Sigmoid colon (tissue), 7 donors: ENCODE data around the gene PCSK9. TPM values are rescaled to one million over a fixed set of nuclear protein-coding genes. Genes with fewer than 3 reads are reported as not detected.
"Not testable (repeated sequence)": the region's sequence is repeated elsewhere in the genome, so short reads cannot be mapped to it uniquely, and the experiment has no call there.

Experiments used
- DNase-seq: peaks from one replicate; pipeline ENCODE4 v3.0.0-alpha.2; 2019
- H3K27ac ChIP-seq, 4 donors: fragments of 200-600 bp; sonication (generic); one replicate each; pipeline ENCODE4 v1.5.1; 2016 to 2019; ENCODE audit warnings: mild to moderate bottlenecking in 1 of 4
- H3K27me3 ChIP-seq, 3 donors: fragments of 200-600 bp; sonication (generic); one replicate each; pipeline ENCODE4 v1.5.1; 2019; ENCODE audit warnings: mild to moderate bottlenecking in 1 of 3
- H3K36me3 ChIP-seq, 4 donors: fragments of 200-600 bp; sonication (generic); one replicate each; pipeline ENCODE4 v1.5.1; 2016 to 2019
- H3K4me1 ChIP-seq, 4 donors: fragments of 200-600 bp; sonication (generic); one replicate each; pipeline ENCODE4 v1.5.1; 2017 to 2019
- H3K4me3 ChIP-seq, 4 donors: fragments of 200-600 bp; sonication (generic); one replicate each; pipeline ENCODE4 v1.5.1; 2017 to 2019; ENCODE audit warnings: mild to moderate bottlenecking in 2 of 4, moderate library complexity in 1 of 4
- H3K9me3 ChIP-seq, 4 donors: fragments of 200-600 bp in 3 of 4; sonication (generic) in 3 of 4; one replicate each; pipeline versions ENCODE4 v1.5.1 to v1.6.1; 2013 to 2019
- EP300 ChIP-seq, 4 donors: sonication (generic); formaldehyde crosslinking; IDR thresholded peaks; one replicate each; pipeline ENCODE4 v1.6.1; 2017; ENCODE audit warnings: antibody characterized with exemption in 4 of 4
- POLR2A ChIP-seq, 2 donors: fragments of 450-650 bp; IDR thresholded peaks; one replicate each; pipeline ENCODE4 v1.6.1; 2016; ENCODE audit warnings: antibody characterized with exemption in 2 of 2, mild to moderate bottlenecking in 2 of 2, moderate library complexity in 2 of 2
- POLR2AphosphoS5 ChIP-seq, 4 donors: sonication (generic); formaldehyde crosslinking; IDR thresholded peaks; one replicate each; pipeline ENCODE4 v1.6.1; 2017; ENCODE audit warnings: antibody characterized with exemption in 4 of 4
- WGBS, 2 donors: extraction: QIAGEN DNeasy Blood & Tissue Kit; methylation state at CpG; one replicate each; pipeline ENCODE4 v1.1.7; 2013; 5-methylcytosine and 5-hydroxymethylcytosine counted together
- intact Hi-C: fragments of 100-400 bp; cut with DNase I; formaldehyde crosslinking; loops from one replicate; pipeline ENCODE4 v1.15.1; 2023
- polyA plus RNA-seq, 3 donors: library from polyadenylated mRNA; stranded (reverse); fragments of 200-250 nt; gene quantifications; one replicate each; pipeline ENCODE4 v1.2.3, GENCODE V29; 2013
- total RNA-seq, 4 donors: library from RNA; depleted of rRNA; stranded (reverse); fragments of >200 nt; gene quantifications; one replicate each; pipeline ENCODE4 v1.1.0, GENCODE V29; 2016
- TF ChIP-seq, protein P1 (sequence below), 4 experiments: fragments of 450-650 bp in 3 of 4; fragments of 200-600 bp in 1 of 4; IDR thresholded peaks; one replicate each; pipeline ENCODE4 v1.5.1; 2016 to 2019; ENCODE audit warnings: antibody characterized with exemption in 4 of 4, mild to moderate bottlenecking in 3 of 4, moderate library complexity in 2 of 4
- donor health status: healthy with polysubstance abuse.
- donor health status: Bipolar disorder and iron deficiency.
- donor health status: healthy.

The PCSK9 gene
- total and polyA plus RNA-seq, 7 donors: 0.28 to 41.9 (median 3.4) TPM; not detected in 3

GRCh38 chr1:55092475-55092874 lies 53.1 kb downstream of the PCSK9 start:
- TF ChIP-seq POLR2A (IDR thresholded peaks at IDR 0.05): no peak
- TF ChIP-seq EP300 (IDR thresholded peaks at IDR 0.05): no peak
- TF ChIP-seq, protein P1, sequence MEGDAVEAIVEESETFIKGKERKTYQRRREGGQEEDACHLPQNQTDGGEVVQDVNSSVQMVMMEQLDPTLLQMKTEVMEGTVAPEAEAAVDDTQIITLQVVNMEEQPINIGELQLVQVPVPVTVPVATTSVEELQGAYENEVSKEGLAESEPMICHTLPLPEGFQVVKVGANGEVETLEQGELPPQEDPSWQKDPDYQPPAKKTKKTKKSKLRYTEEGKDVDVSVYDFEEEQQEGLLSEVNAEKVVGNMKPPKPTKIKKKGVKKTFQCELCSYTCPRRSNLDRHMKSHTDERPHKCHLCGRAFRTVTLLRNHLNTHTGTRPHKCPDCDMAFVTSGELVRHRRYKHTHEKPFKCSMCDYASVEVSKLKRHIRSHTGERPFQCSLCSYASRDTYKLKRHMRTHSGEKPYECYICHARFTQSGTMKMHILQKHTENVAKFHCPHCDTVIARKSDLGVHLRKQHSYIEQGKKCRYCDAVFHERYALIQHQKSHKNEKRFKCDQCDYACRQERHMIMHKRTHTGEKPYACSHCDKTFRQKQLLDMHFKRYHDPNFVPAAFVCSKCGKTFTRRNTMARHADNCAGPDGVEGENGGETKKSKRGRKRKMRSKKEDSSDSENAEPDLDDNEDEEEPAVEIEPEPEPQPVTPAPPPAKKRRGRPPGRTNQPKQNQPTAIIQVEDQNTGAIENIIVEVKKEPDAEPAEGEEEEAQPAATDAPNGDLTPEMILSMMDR (IDR thresholded peaks at IDR 0.05): no peak
- TF ChIP-seq POLR2AphosphoS5 (IDR thresholded peaks at IDR 0.05): no peak
- 95 to 97% methylated on average over 2 of the region's 2 CpGs for WGBS, 2 donors
- no peak overlapping the region for H3K4me3 ChIP-seq
- no peaks in the 10 kb centered on the region for H3K9me3 ChIP-seq
- H3K27ac ChIP-seq: no peak overlapping the region
- H3K36me3 ChIP-seq: peaks cover 47 to 100% (median 82%) of the 10 kb centered on the region in 4 donors
- DNase-seq: no peak
- no peaks in the 10 kb centered on the region for H3K4me1 ChIP-seq
- intact Hi-C loops: no loop called here
- H3K27me3 ChIP-seq: no peaks in the 10 kb centered on the region

- 94 to 97% methylated on average over 5 of the region's 5 CpGs for WGBS, 2 donors
- Histone ChIP-seq H3K4me1 (no peaks in the 10 kb centered on the region), H3K4me3 (no peak overlapping the region), H3K27ac (no peak overlapping the region), H3K36me3 (peaks cover 43 to 100% (median 77%) of the 10 kb centered on the region in 4 donors), H3K27me3 (no peaks in the 10 kb centered on the region), H3K9me3 (no peaks in the 10 kb centered on the region)
- intact Hi-C loops: no loop called here
- TF ChIP-seq POLR2A (IDR thresholded peaks at IDR 0.05) (no peak), POLR2AphosphoS5 (IDR thresholded peaks at IDR 0.05) (no peak), EP300 (IDR thresholded peaks at IDR 0.05) (no peak)
- TF ChIP-seq, protein P1 (IDR thresholded peaks at IDR 0.05): no peak
- DNase-seq: no peak
These were observed 55.7 kb downstream of the PCSK9 start for GRCh38 chr1:55095095-55095494.

DNA sequence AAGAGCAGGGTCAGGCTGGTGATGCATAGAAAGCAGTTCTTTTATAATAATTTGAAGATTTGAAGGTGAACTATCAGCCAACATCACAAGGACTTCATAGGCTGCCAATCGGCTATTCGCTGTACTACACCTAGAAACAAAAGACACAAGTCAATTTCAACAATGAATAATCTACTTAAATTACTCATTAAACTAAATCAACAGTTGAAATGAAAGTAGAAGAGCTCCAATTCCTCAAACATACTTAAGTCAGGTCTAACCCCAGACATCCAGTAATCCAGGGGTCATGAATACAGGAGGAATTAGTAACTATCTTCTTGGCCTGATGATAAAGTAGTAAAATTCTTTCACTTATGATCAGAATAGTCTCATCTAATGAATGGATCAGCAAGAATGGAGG lies 64.5 kb downstream of the PCSK9 start:
- H3K36me3 ChIP-seq: peaks cover 32 to 100% (median 55%) of the 10 kb centered on the region in 4 donors
- 87 to 98% methylated on average over 2 of the region's 2 CpGs for WGBS, 2 donors
- TF ChIP-seq, protein P1 (IDR thresholded peaks at IDR 0.05): no peak
- TF ChIP-seq POLR2A (IDR thresholded peaks at IDR 0.05): no peak
- TF ChIP-seq EP300 (IDR thresholded peaks at IDR 0.05): no peak
- no peak for TF ChIP-seq POLR2AphosphoS5 (IDR thresholded peaks at IDR 0.05)
- no peaks in the 10 kb centered on the region for H3K27me3 ChIP-seq
- H3K4me1 ChIP-seq: no peaks in the 10 kb centered on the region
- intact Hi-C loops: no loop called here
- H3K4me3 ChIP-seq: no peak overlapping the region
- no peaks in the 10 kb centered on the region for H3K9me3 ChIP-seq
- DNase-seq: no peak
- H3K27ac ChIP-seq: no peak overlapping the region

- Histone ChIP-seq H3K4me1 (no peaks in the 10 kb centered on the region), H3K27me3 (no peaks in the 10 kb centered on the region), H3K4me3 (no peak overlapping the region), H3K36me3 (peaks cover 29 to 100% (median 51%) of the 10 kb centered on the region in 4 donors), H3K27ac (no peak overlapping the region), H3K9me3 (no peaks in the 10 kb centered on the region)
- WGBS, 2 donors: 71 to 83% methylated on average over 6 of the region's 6 CpGs
- TF ChIP-seq EP300 (IDR thresholded peaks at IDR 0.05): no peak
- no peak for TF ChIP-seq POLR2A (IDR thresholded peaks at IDR 0.05)
- TF ChIP-seq POLR2AphosphoS5 (IDR thresholded peaks at IDR 0.05): no peak
- TF ChIP-seq, protein P1 (IDR thresholded peaks at IDR 0.05): no peak
- intact Hi-C loops: no loop called here
- DNase-seq: no peak
These were observed 67.8 kb downstream of the PCSK9 start for GRCh38 chr1:55107101-55107500.

DNA sequence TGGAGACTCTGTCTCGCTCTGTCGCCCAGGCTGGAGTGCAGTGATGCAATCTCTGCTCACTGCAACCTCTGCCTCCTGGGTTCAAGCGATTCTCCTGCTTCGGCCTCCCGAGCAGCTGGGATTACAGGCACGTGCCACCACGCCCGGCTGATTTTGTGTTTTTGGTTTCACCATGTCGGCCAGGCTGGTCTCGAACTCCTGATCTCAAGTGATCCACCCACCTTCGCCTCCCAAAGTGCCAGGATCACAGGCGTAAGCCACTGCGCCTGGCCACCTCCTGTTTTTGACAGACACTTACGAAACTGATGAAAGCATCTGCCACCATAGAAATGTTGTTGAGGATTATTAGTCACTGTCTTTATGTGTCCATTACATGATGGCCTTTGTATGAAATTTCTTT lies 69.7 kb downstream of the PCSK9 start:
- intact Hi-C loops, H3K4me3 ChIP-seq, H3K9me3 ChIP-seq, H3K27me3 ChIP-seq, H3K27ac ChIP-seq, DNase-seq, H3K4me1 ChIP-seq: not testable (repeated sequence)
- H3K36me3 ChIP-seq: peaks cover 23 to 100% (median 50%) of the 10 kb centered on the region in 4 donors
- 96 to 97% methylated on average over 14 of the region's 14 CpGs for WGBS, 2 donors

Other genes starting within 250 kb of the PCSK9 start
- gene TTC22, start 238.2 kb upstream of the PCSK9 start, total RNA-seq: 1 to 10 TPM in 2 of 4 donors, under 1 TPM in 2; 0.81 to 1.9 (median 0.95) TPM
- gene TTC22, start 238.2 kb upstream of the PCSK9 start, polyA plus RNA-seq: 10 to 100 TPM; 30.4 to 39.1 (median 33.0) TPM
- gene DHCR24, start 152.4 kb upstream of the PCSK9 start, total RNA-seq: 10 to 100 TPM in 1 of 4 donors, 1 to 10 TPM in 3; 4.4 to 22.1 (median 9.0) TPM
- 100 to 1,000 TPM in 1 of 3 donors, 10 to 100 TPM in 2; 12.6 to 194 (median 17.6) TPM for gene DHCR24, start 152.4 kb upstream of the PCSK9 start, polyA plus RNA-seq
- gene TMEM61, start 58.9 kb upstream of the PCSK9 start, total RNA-seq: under 1 TPM in 2 of 4 donors, not detected in 2; 0.41 to 0.83 TPM
- gene TMEM61, start 58.9 kb upstream of the PCSK9 start, polyA plus RNA-seq: 10 to 100 TPM; 12.6 to 15.3 (median 14.9) TPM
- gene BSND, start 40.6 kb upstream of the PCSK9 start, total RNA-seq: not detected
- not detected for gene BSND, start 40.6 kb upstream of the PCSK9 start, polyA plus RNA-seq
- gene USP24, start 175.8 kb downstream of the PCSK9 start, total RNA-seq: 10 to 100 TPM; 46.4 to 66.2 (median 53.6) TPM
- gene USP24, start 175.8 kb downstream of the PCSK9 start, polyA plus RNA-seq: 10 to 100 TPM in 1 of 3 donors, 1 to 10 TPM in 2; 3.6 to 16.4 (median 6.0) TPM